ENCODE data around the gene CIAO2A.

The CIAO2A gene

GRCh38 chr15:64050281-64051092 lies 43.2 kb downstream of the CIAO2A start:
- no peak for DNase-seq
- in situ Hi-C loops (cut with MboI; ENCODE audit: low pct_unique_long_range_greater_than_20kb, low sequenced_read_pairs) = loop anchor here (25.0 kb wide), 1 partner anchor 438 kb away; no protein-coding TSS in a partner anchor

- in situ Hi-C loops (cut with MboI; ENCODE audit: low pct_unique_long_range_greater_than_20kb, low sequenced_read_pairs) = no loop called here
- DNase-seq = peak; percentile 84
Observed at GRCh38 chr15:64048781-64049460, 44.7 kb downstream of the CIAO2A start.

DNA sequence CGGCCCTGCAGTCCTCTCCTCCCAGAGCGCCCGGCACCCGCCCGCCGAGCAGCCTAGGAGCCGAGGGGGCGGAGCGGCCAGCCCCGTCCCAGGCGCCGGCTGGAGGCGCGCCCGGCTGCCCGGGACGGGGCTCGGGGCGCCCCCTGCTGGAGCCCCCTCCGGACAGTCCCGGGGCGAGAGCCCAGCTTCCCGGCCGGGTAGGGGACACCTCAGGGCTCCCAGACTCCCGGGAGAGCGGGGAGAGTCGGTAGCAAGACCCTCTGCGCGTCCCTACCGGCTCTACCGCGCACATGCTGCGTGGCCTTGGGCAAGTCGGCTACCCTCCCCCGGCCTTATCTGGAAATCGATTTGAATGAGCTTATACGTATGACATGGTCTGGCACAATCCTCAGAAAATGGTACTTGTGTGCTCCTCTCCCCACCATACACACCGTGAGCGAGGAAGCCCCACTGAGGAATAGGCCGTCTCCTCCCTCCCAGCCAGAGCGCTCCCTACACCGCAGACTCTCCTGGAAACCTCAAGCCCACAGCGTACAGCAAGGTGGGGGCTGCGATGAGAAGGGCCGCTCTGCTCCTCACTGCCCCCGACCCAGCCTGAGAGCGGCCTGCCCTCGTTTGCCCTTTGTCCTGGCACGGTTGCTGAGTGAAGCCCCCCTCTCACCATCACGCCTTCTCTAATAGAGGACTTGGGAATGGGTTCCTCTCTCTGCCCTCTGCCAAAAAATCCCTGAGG lies 47.1 kb downstream of the CIAO2A start, which contains the start of gene DAPK2:
Gene DAPK2 (minus strand): TSS at position 65 of the 733 bp plus-strand sequence. CDS start 6,224 bp downstream, outside the sequence.
- in situ Hi-C loops (cut with MboI; ENCODE audit: low pct_unique_long_range_greater_than_20kb, low sequenced_read_pairs) = no loop called here
- DNase-seq = peak; percentile 80

DNA sequence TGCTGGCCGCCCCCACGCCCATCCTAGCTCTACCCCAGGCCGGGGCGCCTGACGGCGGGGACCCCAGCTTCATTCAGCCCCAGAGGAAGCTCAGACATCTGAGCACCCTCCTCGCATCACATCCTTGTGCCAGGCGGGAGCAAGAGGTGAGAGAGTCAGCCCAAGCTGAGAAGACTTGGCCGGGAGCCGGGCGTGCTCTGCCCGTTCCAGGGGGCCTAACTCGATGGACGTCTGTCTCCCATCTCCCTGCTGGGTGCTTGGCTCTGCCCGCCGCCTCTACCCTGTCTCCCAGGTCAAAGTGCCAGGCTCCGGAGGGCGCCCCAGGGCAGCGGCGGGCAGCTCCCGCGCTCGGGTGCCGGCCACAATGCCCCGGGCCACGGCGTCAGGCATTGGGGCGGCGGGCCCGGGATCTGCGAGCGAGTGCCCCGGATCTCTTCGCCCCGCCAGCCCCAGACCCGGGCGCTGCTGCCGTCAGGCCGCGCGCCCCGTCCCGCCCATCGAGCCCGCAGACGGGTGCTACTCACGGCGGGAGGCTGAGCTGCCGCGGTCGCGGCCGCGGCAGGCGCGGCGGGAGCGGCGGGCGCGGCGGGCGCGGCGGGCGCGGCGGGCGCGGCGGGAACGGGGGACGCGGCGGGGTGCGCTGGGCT lies 47.7 kb downstream of the CIAO2A start:
- DNase-seq = no peak
- in situ Hi-C loops (cut with MboI; ENCODE audit: low pct_unique_long_range_greater_than_20kb, low sequenced_read_pairs) = no loop called here

DNA sequence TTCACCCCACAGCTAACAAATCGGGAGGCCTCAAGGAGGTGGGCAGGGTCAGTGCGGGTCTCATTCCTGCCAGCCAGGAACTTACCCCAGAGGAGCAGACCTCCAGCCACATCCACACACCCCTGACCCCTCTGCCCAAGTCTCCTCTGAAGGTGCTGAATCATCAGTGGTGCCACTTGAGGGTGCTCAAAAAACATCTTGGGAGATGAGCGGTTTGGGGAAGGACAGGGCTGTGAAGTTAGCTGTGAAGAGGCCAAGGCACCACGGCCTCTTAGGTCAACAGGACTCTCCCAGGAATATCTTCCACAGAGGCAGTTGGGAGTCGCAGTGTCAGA lies 48.6 kb downstream of the CIAO2A start:
- DNase-seq = no peak
- in situ Hi-C loops (cut with MboI; ENCODE audit: low pct_unique_long_range_greater_than_20kb, low sequenced_read_pairs) = no loop called here

- in situ Hi-C loops (cut with MboI; ENCODE audit: low pct_unique_long_range_greater_than_20kb, low sequenced_read_pairs) = no loop called here
- DNase-seq = peak; percentile 66
Observed at GRCh38 chr15:64044300-64045100, 49.1 kb downstream of the CIAO2A start.

DNA sequence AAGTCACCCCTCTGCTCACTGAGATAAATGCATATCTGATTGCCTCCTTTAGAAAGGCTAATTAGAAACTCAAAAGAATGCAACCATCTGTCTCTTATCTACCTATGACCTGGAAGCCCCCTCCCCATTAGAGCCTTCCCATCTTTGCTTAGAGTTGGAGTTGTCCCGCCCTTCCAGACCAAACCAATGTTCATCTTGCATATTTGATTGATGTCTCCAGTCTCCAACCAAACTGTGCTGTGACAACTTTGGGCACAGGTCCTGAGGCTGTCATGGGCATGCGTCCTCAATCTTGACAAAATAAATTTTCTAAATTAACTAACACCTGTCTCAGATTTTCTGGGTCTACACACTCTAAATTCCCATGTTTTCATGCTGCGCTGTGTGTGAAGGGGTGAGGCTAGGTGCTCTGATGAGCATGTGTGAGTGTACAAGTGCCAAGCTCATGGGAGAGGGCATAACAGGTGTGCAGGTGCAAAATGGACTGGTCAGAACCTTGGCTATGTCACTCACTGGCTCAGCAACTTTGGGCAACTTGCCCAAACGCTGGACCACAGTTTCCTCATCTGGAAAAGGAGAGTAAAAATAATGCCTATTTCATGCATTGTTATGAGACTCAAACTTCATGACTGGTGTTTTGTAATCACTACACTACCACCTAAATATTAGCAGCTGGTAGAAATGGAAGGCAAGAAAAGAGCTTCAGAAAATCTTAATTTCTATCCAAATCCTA lies 54.6 kb downstream of the CIAO2A start:
- in situ Hi-C loops (cut with MboI; ENCODE audit: low pct_unique_long_range_greater_than_20kb, low sequenced_read_pairs) = no loop called here
- no peak for DNase-seq

DNA sequence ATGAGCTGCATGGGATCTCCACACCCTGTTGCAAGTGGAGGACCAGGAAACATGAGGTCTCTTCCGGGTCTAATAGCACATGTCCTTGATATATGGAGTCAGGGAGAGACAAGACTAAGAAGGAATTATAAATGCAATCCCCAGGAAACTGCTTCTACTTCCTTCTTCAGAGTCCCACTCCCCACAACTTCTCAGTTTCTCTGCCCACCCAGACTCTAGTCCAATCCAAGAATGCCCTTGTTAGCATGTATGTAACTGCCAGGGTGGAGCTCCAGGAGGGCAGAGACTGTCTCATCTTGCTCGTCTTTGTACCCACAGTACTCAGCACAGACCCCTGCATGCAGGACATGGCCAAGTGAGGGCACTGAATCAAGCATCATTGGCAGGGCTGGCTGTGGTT lies 55.7 kb downstream of the CIAO2A start:
- DNase-seq = no peak
- in situ Hi-C loops (cut with MboI; ENCODE audit: low pct_unique_long_range_greater_than_20kb, low sequenced_read_pairs) = no loop called here

DNA sequence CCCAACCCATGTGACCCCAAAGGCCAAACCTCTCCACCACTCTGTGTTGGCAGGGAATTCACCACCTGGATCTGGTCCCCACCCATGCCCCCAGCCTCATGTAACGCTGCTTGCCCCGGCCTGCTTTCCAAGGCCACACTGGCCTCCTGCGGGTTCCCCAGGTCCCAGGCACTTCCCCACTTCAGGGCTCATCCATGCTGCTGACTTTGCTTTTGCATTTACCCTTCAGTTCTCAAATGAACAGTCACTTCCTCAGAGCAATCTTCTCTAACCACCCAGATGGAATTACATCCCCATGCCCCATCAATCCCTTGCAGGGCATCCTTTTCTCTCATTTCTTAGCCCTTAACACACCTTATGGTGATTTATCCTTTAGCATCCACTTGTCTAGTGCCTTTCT lies 56.5 kb downstream of the CIAO2A start:
- no peak for DNase-seq
- in situ Hi-C loops (cut with MboI; ENCODE audit: low pct_unique_long_range_greater_than_20kb, low sequenced_read_pairs) = no loop called here

DNA sequence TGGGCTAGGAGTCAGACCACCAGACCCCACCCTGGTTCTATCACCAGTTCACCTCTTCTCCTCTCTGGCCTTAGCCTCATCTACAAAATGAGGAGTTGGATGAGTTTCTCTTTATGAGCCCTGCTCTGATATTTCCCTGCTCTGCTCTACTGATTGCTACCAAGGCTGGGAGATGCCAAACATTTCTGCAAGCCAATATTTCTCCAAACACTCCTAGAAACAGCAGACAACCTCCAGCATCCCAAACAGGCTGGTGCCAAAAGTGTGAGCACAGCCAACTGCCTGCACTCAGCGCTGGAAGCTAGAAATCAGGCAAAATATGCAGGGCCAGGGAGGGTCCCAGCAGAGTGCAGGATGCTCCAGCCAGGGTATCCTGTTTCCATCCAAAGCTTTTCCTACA lies 58.1 kb downstream of the CIAO2A start:
- no peak for DNase-seq
- in situ Hi-C loops (cut with MboI; ENCODE audit: low pct_unique_long_range_greater_than_20kb, low sequenced_read_pairs) = no loop called here

DNA sequence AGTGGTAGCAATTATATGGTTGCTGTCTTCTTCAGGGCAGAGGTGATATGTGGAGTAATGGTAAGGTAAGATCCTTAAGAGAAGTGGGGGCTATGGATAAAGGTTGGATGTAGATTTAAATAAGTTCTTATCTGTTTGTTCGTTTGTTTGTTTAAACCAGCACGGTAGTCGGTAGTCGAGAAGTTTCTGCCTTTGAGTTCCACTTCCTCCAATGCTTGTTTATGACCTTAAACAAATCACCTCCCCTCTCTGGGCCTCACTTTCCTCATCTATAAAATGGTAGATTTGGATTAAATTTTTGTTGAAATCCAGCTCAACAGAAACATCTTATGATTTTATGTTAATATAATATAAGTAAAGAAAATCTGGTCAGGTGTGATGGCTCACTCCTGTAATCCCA lies 59.1 kb downstream of the CIAO2A start:
- in situ Hi-C loops (cut with MboI; ENCODE audit: low pct_unique_long_range_greater_than_20kb, low sequenced_read_pairs) = no loop called here
- no peak for DNase-seq

DNA sequence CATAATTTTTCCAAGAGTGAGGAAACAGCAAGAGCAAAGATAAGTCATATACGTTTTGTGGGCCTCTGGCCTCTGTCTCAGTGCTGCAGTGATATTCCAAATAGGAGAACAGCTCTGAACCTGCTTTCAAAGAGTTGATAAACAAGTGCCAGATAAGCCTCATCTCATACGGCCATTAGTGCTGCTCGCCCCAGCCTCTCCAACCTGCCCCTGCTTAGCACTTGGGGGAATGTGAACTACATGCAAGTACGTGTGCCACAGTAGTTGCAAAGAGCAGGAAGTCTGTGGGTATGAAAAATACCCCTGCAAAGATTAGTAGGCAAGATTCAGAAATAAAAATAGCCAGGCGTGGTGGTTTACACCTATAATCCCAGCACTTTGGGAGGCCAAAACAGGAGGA lies 61.3 kb downstream of the CIAO2A start:
- DNase-seq = no peak
- in situ Hi-C loops (cut with MboI; ENCODE audit: low pct_unique_long_range_greater_than_20kb, low sequenced_read_pairs) = no loop called here

GRCh38 chr15:64030123-64030522 lies 63.5 kb downstream of the CIAO2A start:
- DNase-seq = no peak
- in situ Hi-C loops (cut with MboI; ENCODE audit: low pct_unique_long_range_greater_than_20kb, low sequenced_read_pairs) = no loop called here

GRCh38 chr15:64029633-64030032 lies 64.0 kb downstream of the CIAO2A start:
- no peak for DNase-seq
- in situ Hi-C loops (cut with MboI; ENCODE audit: low pct_unique_long_range_greater_than_20kb, low sequenced_read_pairs) = no loop called here

GRCh38 chr15:64029110-64029509 lies 64.5 kb downstream of the CIAO2A start:
- in situ Hi-C loops (cut with MboI; ENCODE audit: low pct_unique_long_range_greater_than_20kb, low sequenced_read_pairs) = no loop called here
- DNase-seq = no peak

DNA sequence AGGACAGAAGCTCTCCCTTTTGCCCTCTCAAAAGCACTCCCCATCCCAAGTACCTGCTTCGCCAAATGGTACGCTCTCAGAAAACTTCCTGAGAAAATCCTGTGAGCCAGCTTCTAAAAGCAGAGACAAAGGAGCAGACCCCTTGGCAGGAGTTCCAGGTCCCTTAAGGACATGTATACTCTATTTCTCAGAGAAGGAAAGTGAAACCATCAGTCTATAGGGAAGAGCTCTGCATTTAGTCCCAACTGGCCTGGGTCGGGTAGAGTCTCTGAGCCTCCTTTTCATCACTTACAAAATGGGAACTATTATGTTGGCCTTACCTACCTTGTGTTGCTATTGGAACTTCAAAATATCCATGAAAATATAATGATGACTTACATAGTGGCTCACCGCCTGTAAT lies 67.0 kb downstream of the CIAO2A start:
- DNase-seq = no peak
- in situ Hi-C loops (cut with MboI; ENCODE audit: low pct_unique_long_range_greater_than_20kb, low sequenced_read_pairs) = no loop called here

- in situ Hi-C loops (cut with MboI; ENCODE audit: low pct_unique_long_range_greater_than_20kb, low sequenced_read_pairs) = no loop called here
- no peak for DNase-seq
Observed at GRCh38 chr15:64024172-64025050, 69.2 kb downstream of the CIAO2A start.

Data from KBM-7 (cell line).